Measurements from ENCODE around the gene CACNA1C. TPM values are rescaled to one million over a fixed set of nuclear protein-coding genes. Genes with fewer than 3 reads are reported as not detected.

The CACNA1C gene
- total and polyA plus RNA-seq, 10 of the 15 experiments (the other 5 are each of a cell fraction or from before 2014, with no cell fraction given): under 0.01 to 0.15 (median 0.09) TPM; not detected in 5

- TF ChIP-seq HCFC1 (IDR thresholded peaks at IDR 0.05; ENCODE audit: low read length) (no peak), POLR2AphosphoS5 (IDR thresholded peaks at IDR 0.05; ENCODE audit: low read length) (no peak)
These were observed 286.2 kb downstream of the CACNA1C start (continued) for GRCh38 chr12:2338991-2339431.

- no peak overlapping the region for H3K9ac ChIP-seq (ENCODE audit: control insufficient read depth, insufficient read depth, low read length)
- no peak overlapping the region for H3K4me3 ChIP-seq
- H3K79me2 ChIP-seq (ENCODE audit: control insufficient read depth, insufficient read depth, low read length): no peaks in the 10 kb centered on the region
- H3K36me3 ChIP-seq (ENCODE audit: control insufficient read depth in 2 of 2, insufficient read depth in 2 of 2, low read length in 1 of 2): no peaks in the 10 kb centered on the region
- H4K20me1 ChIP-seq (ENCODE audit: control insufficient read depth, insufficient read depth): no peaks in the 10 kb centered on the region
- RAD21 ChIA-PET (ENCODE audit: unreplicated experiment): no interaction called here
- BruUV-seq (replicated peaks): no TSS peak
- H2AFZ ChIP-seq (ENCODE audit: control insufficient read depth, low read depth, low read length): no peak overlapping the region
- peaks cover 16% of the 10 kb centered on the region for H3K4me1 ChIP-seq (ENCODE audit: control insufficient read depth, insufficient read depth, low read length)
- in situ Hi-C loops (cut with MboI) (no loop called here), intact Hi-C loops (cut with micrococcal nuclease; ENCODE audit: unreplicated experiment) (no loop called here)
- SMC1A ChIA-PET (ENCODE audit: uncharacterized antibody, unreplicated experiment): no interaction called here
- FAIRE-seq (no peak), DNase-seq (ENCODE audit: low read depth, low spot score) (no peak), ATAC-seq (no peak)
- no peaks in the 10 kb centered on the region for H3K27me3 ChIP-seq (replicated peaks in 1 of 2; ENCODE audit: control insufficient read depth in 2 of 2, insufficient read depth in 2 of 2, low read length in 1 of 2)
- WGBS (ENCODE audit: insufficient coverage, insufficient replicate concordance, low lambda C conversion rate, missing lambda C conversion rate): 76% methylated on average over 15 of the region's 15 CpGs
- POLR2A ChIA-PET: no interaction called here
- H3K4me2 ChIP-seq (ENCODE audit: control insufficient read depth, insufficient read depth): no peak overlapping the region
- no peaks in the 10 kb centered on the region for H3K9me3 ChIP-seq (replicated peaks; ENCODE audit: control insufficient read depth, insufficient read depth, low read length)
- CTCF ChIA-PET: no interaction called here
- H3K27ac ChIP-seq (ENCODE audit: control insufficient read depth, insufficient read depth): no peak overlapping the region
- TF ChIP-seq CUX1 (IDR thresholded peaks at IDR 0.05; ENCODE audit: insufficient replicate concordance, low read depth, low read length): no peak
- TF ChIP-seq ZBTB4 (CRISPR knock-in tag; IDR thresholded peaks at IDR 0.05): no peak
- TF ChIP-seq ZNF207 (IDR thresholded peaks at IDR 0.05; ENCODE audit: borderline replicate concordance): no peak
- TF ChIP-seq IKZF1 (conservative IDR thresholded peaks at IDR 0.05): no peak
- TF ChIP-seq ZNF217 (IDR thresholded peaks at IDR 0.05): no peak
- TF ChIP-seq CEBPB (IDR thresholded peaks at IDR 0.05; ENCODE audit: borderline replicate concordance in 1 of 2, low read depth in 2 of 2, low read length in 2 of 2): no peak
- TF ChIP-seq SMARCA5 (IDR thresholded peaks at IDR 0.05): no peak
- TF ChIP-seq CREB1 (IDR thresholded peaks at IDR 0.05; ENCODE audit: low read depth): no peak
- TF ChIP-seq MTA2 (IDR thresholded peaks at IDR 0.05; ENCODE audit: low read depth): no peak
- no peak for TF ChIP-seq E2F4 (IDR thresholded peaks at IDR 0.05; ENCODE audit: low read depth, low read length)
- no peak for TF ChIP-seq BMI1 (IDR thresholded peaks at IDR 0.05; ENCODE audit: borderline replicate concordance)
- TF ChIP-seq SMAD5 (IDR thresholded peaks at IDR 0.05; ENCODE audit: low read depth): no peak
These were observed 288.4 kb downstream of the CACNA1C start for GRCh38 chr12:2341051-2341751.

Measured in GM12878 (cell line).